SK-N-MC (cell line): Measurements from ENCODE around the gene FHIP2A.
"Not testable (repeated sequence)": the region's sequence is repeated elsewhere in the genome, so short reads cannot be mapped to it uniquely, and the experiment has no call there.

Experiments
- EZH2 ChIP-seq: fragments of 200-600 bp; sonication (generic); IDR thresholded peaks from one replicate; pipeline ENCODE4 v1.6.1; 2017; ENCODE audit warnings: antibody characterized with exemption
- POLR2AphosphoS5 ChIP-seq: IDR thresholded peaks from 2 replicates; pipeline ENCODE4 v1.6.1; 2012; ENCODE audit warnings: mild to moderate bottlenecking, low read depth, low read length, borderline replicate concordance

DNA sequence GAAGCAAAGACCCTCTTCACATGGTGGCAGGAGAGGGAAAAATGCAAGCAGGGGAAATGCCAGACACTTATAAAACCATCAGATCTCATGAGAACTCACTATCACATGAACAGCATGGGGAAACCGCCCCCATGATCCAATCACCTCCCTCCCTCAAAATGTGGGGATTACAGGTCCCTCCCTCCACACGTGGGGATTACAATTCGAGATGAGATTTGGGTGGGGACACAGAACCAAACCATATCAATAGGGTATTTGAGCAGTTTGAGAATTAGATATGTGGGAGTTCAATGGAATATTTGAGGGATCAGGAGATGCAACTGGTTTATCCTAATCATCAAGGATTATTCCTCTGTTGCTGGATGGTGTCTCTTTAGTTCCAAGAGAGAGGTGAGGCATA is 46.5 kb upstream of the FHIP2A start:
- not testable (repeated sequence) for TF ChIP-seq EZH2, POLR2AphosphoS5
